IMR-90 (cell line): ENCODE data around the gene HFE. TPM values are rescaled to one million over a fixed set of nuclear protein-coding genes. Genes with fewer than 3 reads are reported as not detected.
"Not testable (repeated sequence)": the region's sequence is repeated elsewhere in the genome, so short reads cannot be mapped to it uniquely, and the experiment has no call there.

ENCODE experiments used
- ATAC-seq: fragments of 200-7000 bp; cut with Tn5 transposase; 2 replicates; pipeline ENCODE4 v1.9.1; 2020; ENCODE audit warnings: low read depth, mild to moderate bottlenecking, moderate library complexity
- BruUV-seq: library from RNA; stranded (reverse); fragments of 400-500 nt; replicated peaks from 2 replicates; lab custom pipeline; 2021; lab: Mats Ljungman, UMichigan
- CTCF ChIA-PET: fragments of 300-600 bp; formaldehyde crosslinking; extraction: SDS; loops from one replicate; lab custom pipeline; 2021; ENCODE audit warnings: antibody characterized with exemption; lab: Yijun Ruan, JAX
- POLR2A ChIA-PET: fragments of 300-600 bp; sonication (Branson Sonifier 250); formaldehyde crosslinking; loops from one replicate; lab custom pipeline; 2022; ENCODE audit warnings: antibody characterized with exemption; ENCODE audit not compliant: unreplicated experiment; lab: Charles Lee
- DNase-seq: peaks from one replicate; pipeline ENCODE4 v3.0.0; 2013
- H2AFZ ChIP-seq: replicated peaks from 2 replicates; pipeline ENCODE3; 2013; ENCODE audit warnings: low read length, mild to moderate bottlenecking; ENCODE audit not compliant: poor library complexity
- H2AK5ac ChIP-seq: 2 replicates; pipeline ENCODE4 v1.6.1; 2013; ENCODE audit warnings: low read depth, low read length, inconsistent platforms
- H2AK9ac ChIP-seq: replicated peaks from 2 replicates; pipeline ENCODE3; 2013; ENCODE audit warnings: mild to moderate bottlenecking, low read depth, low read length, moderate library complexity; ENCODE audit not compliant: poor library complexity
- H2BK120ac ChIP-seq: 2 replicates; pipeline ENCODE4 v1.6.1; 2013; ENCODE audit warnings: low read depth, low read length, inconsistent platforms
- H2BK15ac ChIP-seq: 3 replicates; pipeline ENCODE4 v1.6.1; 2013; ENCODE audit warnings: low read depth, low read length, inconsistent platforms
- H2BK20ac ChIP-seq: 2 replicates; pipeline ENCODE4 v1.6.1; 2013; ENCODE audit warnings: low read depth, mild to moderate bottlenecking, inconsistent platforms, low read length, moderate library complexity
- H2BK5ac ChIP-seq: 2 replicates; pipeline ENCODE4 v1.6.1; 2013; ENCODE audit warnings: mild to moderate bottlenecking, low read depth, low read length, inconsistent platforms; ENCODE audit not compliant: poor library complexity, severe bottlenecking
- H3K14ac ChIP-seq: replicated peaks from 2 replicates; pipeline ENCODE4 v1.6.1; 2013; ENCODE audit warnings: low read depth, low read length, inconsistent platforms
- H3K18ac ChIP-seq: 2 replicates; pipeline ENCODE4 v1.6.1; 2013; ENCODE audit warnings: low read depth, low read length, control low read depth
- H3K23ac ChIP-seq: 2 replicates; pipeline ENCODE4 v1.6.1; 2013; ENCODE audit warnings: low read depth, low read length, inconsistent platforms
- H3K27ac ChIP-seq: 2 replicates; pipeline ENCODE4 v1.5.1; 2013; ENCODE audit warnings: mild to moderate bottlenecking, control low read depth, low read length; ENCODE audit not compliant: insufficient read depth
- H3K27me3 ChIP-seq: 2 replicates; pipeline ENCODE4 v1.6.1; 2013; ENCODE audit warnings: low read length; ENCODE audit not compliant: control insufficient read depth, insufficient read depth
- H3K36me3 ChIP-seq: 2 replicates; pipeline ENCODE4 v1.6.1; 2013; ENCODE audit warnings: low read length, mixed read lengths; ENCODE audit not compliant: control insufficient read depth, insufficient read depth
- H3K4ac ChIP-seq: 2 replicates; pipeline ENCODE4 v1.6.1; 2013; ENCODE audit warnings: low read depth, low read length, inconsistent platforms
- H3K4me1 ChIP-seq: 2 replicates; pipeline ENCODE4 v1.6.1; 2013; ENCODE audit warnings: low read length, mixed read lengths; ENCODE audit not compliant: control insufficient read depth, insufficient read depth
- H3K4me2 ChIP-seq: 2 replicates; pipeline ENCODE4 v1.6.1; 2013; ENCODE audit warnings: low read depth, mild to moderate bottlenecking, control low read depth, low read length, moderate library complexity
- H3K4me3 ChIP-seq: 2 replicates; pipeline ENCODE4 v1.5.1; 2013; ENCODE audit warnings: low read depth, mild to moderate bottlenecking, control low read depth, low read length, moderate library complexity; ENCODE audit not compliant: insufficient read depth
- H3K56ac ChIP-seq: 2 replicates; pipeline ENCODE4 v1.6.1; 2013; ENCODE audit warnings: low read length, inconsistent platforms; ENCODE audit not compliant: insufficient read depth; ENCODE audit errors: extremely low read depth
- H3K79me1 ChIP-seq, 2 experiments: 2 replicates each; pipeline ENCODE4 v1.6.1; 2013; ENCODE audit warnings: low read length in 2 of 2, inconsistent platforms in 1 of 2, low read depth in 1 of 2
- H3K9ac ChIP-seq: 2 replicates; pipeline ENCODE4 v1.6.1; 2013; ENCODE audit warnings: low read depth, low read length, control low read depth
- H3K9me1 ChIP-seq: 2 replicates; pipeline ENCODE4 v1.6.1; 2013; ENCODE audit warnings: low read length, inconsistent platforms; ENCODE audit not compliant: insufficient read depth
- H3K9me3 ChIP-seq: 2 replicates; pipeline ENCODE4 v1.6.1; 2013; ENCODE audit warnings: low read length; ENCODE audit not compliant: control insufficient read depth, insufficient read depth
- H4K20me1 ChIP-seq: 2 replicates; pipeline ENCODE4 v1.6.1; 2013; ENCODE audit warnings: low read length, inconsistent platforms; ENCODE audit not compliant: insufficient read depth
- H4K5ac ChIP-seq: 2 replicates; pipeline ENCODE4 v1.6.1; 2013; ENCODE audit warnings: mild to moderate bottlenecking, low read depth, low read length, control low read depth
- H4K8ac ChIP-seq, 2 experiments: 2 replicates each; pipeline ENCODE4 v1.6.1; 2013; ENCODE audit warnings: low read depth in 2 of 2, low read length in 2 of 2, control low read depth in 1 of 2, inconsistent platforms in 1 of 2
- H4K91ac ChIP-seq: 2 replicates; pipeline ENCODE4 v1.6.1; 2013; ENCODE audit warnings: low read depth, low read length, inconsistent platforms; ENCODE audit not compliant: insufficient read depth
- WGBS, 2 experiments: methylation state at CpG; one replicate each; pipeline versions ENCODE4 v1.1.5 to v1.1.7; 2013; ENCODE audit warnings: missing lambda C conversion rate in 2 of 2; ENCODE audit not compliant: insufficient read length in 1 of 2; ENCODE audit errors: extremely low coverage in 2 of 2; 5-methylcytosine and 5-hydroxymethylcytosine counted together
- dilution Hi-C: fragments of 300-500 bp; cut with HindIII; formaldehyde crosslinking; loops from one replicate; pipeline ENCODE4 v1.14.3; 2018; ENCODE audit warnings: low sequenced_read_pairs; ENCODE audit not compliant: unreplicated experiment
- in situ Hi-C: fragments of 300-500 bp; cut with MboI; formaldehyde crosslinking; loops from 3 replicates; pipeline ENCODE4 v1.14.3; 2019; ENCODE audit warnings: low sequenced_read_pairs, inconsistent platforms, mixed read lengths
- intact Hi-C: fragments of 100-400 bp; cut with micrococcal nuclease; formaldehyde crosslinking; loops from 2 replicates; pipeline ENCODE4 v1.10.0; 2022
- polyA plus RNA-seq, 3 experiments: library from polyadenylated mRNA; depleted of rRNA; stranded (reverse); fragments of >200 nt; gene quantifications; 2 replicates each; pipeline ENCODE4 v1.2.3, GENCODE V29; 2012; ENCODE audit warnings: low replicate concordance in 1 of 3
- total RNA-seq: library from RNA; depleted of rRNA; stranded (reverse); fragments of >200 nt; gene quantifications from 2 replicates; pipeline ENCODE4 v1.2.3, GENCODE V29; 2012

Gene HFE
- total and polyA plus RNA-seq, 2 of the 4 experiments (the other 2 are of a cell fraction) = 14.9 to 15.7 TPM

- H3K9ac ChIP-seq, H3K9me1 ChIP-seq, H3K4ac ChIP-seq, ATAC-seq, H3K79me1 ChIP-seq, H2BK5ac ChIP-seq, H2BK120ac ChIP-seq, H2BK20ac ChIP-seq, H2AK9ac ChIP-seq, H3K4me1 ChIP-seq, H3K27ac ChIP-seq, H3K14ac ChIP-seq, H3K56ac ChIP-seq, H3K4me2 ChIP-seq, H3K36me3 ChIP-seq, H2BK15ac ChIP-seq, DNase-seq, H2AFZ ChIP-seq, H3K9me3 ChIP-seq, dilution Hi-C loops, H3K23ac ChIP-seq, in situ Hi-C loops, H3K4me3 ChIP-seq, intact Hi-C loops, H4K5ac ChIP-seq, H2AK5ac ChIP-seq, BruUV-seq, H3K27me3 ChIP-seq, H4K20me1 ChIP-seq, H4K8ac ChIP-seq, POLR2A ChIA-PET, H3K18ac ChIP-seq, H4K91ac ChIP-seq: not testable (repeated sequence)
- no CpG with 5 or more reads among the region's 3 CpGs for WGBS, 2 experiments
- CTCF ChIA-PET = interaction anchor here (0.6 kb wide), 2 partner anchors 9 to 1099 kb away, joined by 3 read pairs; partner anchors contain the start of gene HFE
Observed at GRCh38 chr6:26078066-26078465, 9.2 kb upstream of the HFE start.

GRCh38 chr6:26081096-26081495 lies 6.1 kb upstream of the HFE start:
- H3K9me1 ChIP-seq, H2BK120ac ChIP-seq, H3K9ac ChIP-seq, H3K4me3 ChIP-seq, intact Hi-C loops, H2AFZ ChIP-seq, H3K14ac ChIP-seq, CTCF ChIA-PET, H2BK20ac ChIP-seq, H3K18ac ChIP-seq, H4K20me1 ChIP-seq, H3K4ac ChIP-seq, H3K9me3 ChIP-seq, H2BK15ac ChIP-seq, H2BK5ac ChIP-seq, dilution Hi-C loops, H3K27me3 ChIP-seq, H3K4me1 ChIP-seq, H4K91ac ChIP-seq, H3K56ac ChIP-seq, BruUV-seq, H3K36me3 ChIP-seq, H3K4me2 ChIP-seq, DNase-seq, H3K23ac ChIP-seq, ATAC-seq, H2AK9ac ChIP-seq, POLR2A ChIA-PET, H2AK5ac ChIP-seq, H4K8ac ChIP-seq, H3K27ac ChIP-seq, in situ Hi-C loops, H4K5ac ChIP-seq, H3K79me1 ChIP-seq: not testable (repeated sequence)
- no CpG with 5 or more reads among the region's 3 CpGs for WGBS, 2 experiments
